GM13977 (cell line): Measurements from ENCODE around the gene SLC6A20.

Source experiments
- DNase-seq: peaks from one replicate; pipeline ENCODE4 v3.0.0; 2012; ENCODE audit warnings: low spot score
- in situ Hi-C: fragments of 300-500 bp; cut with MboI; formaldehyde crosslinking; loops from one replicate; pipeline ENCODE4 v1.12.0; 2022; ENCODE audit warnings: low sequenced_read_pairs, low pct_unique_long_range_greater_than_20kb, mixed read lengths, inconsistent platforms; ENCODE audit not compliant: unreplicated experiment
- TF ChIP-seq, protein P1 (sequence below): IDR thresholded peaks from 2 replicates; pipeline ENCODE4 v1.5.1; 2012; ENCODE audit warnings: mild to moderate bottlenecking, control low read depth; ENCODE audit not compliant: insufficient read depth; ENCODE audit errors: extremely low read depth, missing control alignments

The SLC6A20 gene

DNA sequence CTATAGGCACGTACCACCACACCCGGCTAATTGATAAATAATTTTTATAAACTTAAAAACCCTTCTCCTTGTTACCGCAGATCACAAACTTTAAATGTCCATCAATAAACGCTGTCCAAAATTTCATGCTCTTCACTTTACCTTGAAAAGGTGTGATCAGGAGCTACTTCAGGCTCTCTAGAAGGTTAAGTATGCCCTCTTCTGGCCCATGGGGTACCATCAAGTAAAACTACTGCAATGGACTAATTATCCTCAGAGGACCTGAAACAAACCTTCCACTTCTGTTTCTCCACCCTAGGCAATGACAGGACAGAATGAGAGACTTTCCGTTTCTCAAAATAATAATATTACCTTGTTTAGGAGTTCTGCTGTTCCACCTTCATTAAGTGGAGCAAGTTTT is 36.4 kb upstream of the SLC6A20 start:
- TF ChIP-seq, protein P1, sequence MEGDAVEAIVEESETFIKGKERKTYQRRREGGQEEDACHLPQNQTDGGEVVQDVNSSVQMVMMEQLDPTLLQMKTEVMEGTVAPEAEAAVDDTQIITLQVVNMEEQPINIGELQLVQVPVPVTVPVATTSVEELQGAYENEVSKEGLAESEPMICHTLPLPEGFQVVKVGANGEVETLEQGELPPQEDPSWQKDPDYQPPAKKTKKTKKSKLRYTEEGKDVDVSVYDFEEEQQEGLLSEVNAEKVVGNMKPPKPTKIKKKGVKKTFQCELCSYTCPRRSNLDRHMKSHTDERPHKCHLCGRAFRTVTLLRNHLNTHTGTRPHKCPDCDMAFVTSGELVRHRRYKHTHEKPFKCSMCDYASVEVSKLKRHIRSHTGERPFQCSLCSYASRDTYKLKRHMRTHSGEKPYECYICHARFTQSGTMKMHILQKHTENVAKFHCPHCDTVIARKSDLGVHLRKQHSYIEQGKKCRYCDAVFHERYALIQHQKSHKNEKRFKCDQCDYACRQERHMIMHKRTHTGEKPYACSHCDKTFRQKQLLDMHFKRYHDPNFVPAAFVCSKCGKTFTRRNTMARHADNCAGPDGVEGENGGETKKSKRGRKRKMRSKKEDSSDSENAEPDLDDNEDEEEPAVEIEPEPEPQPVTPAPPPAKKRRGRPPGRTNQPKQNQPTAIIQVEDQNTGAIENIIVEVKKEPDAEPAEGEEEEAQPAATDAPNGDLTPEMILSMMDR = peak; percentile 33
- in situ Hi-C loops = no loop called here
- no peak for DNase-seq

DNA sequence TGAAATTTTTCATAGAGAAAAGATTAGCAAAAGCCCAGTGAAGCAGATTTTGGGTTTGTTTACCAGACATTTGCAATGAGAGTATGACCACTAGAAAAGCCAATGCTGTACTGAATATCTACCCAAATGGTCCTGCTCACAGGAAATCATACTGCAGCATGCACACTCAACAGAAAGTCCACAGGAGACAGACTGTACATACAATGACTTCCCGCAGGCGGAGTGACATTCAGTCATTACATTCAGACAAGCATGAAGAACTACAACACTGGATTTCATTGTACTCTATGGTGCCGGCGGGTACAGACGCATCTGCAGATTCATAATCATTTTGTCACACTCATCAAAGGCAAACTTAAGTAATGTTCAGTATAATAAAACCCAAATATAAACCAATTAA is 33.8 kb upstream of the SLC6A20 start:
- in situ Hi-C loops = no loop called here
- TF ChIP-seq, protein P1 = no peak
- DNase-seq = no peak

DNA sequence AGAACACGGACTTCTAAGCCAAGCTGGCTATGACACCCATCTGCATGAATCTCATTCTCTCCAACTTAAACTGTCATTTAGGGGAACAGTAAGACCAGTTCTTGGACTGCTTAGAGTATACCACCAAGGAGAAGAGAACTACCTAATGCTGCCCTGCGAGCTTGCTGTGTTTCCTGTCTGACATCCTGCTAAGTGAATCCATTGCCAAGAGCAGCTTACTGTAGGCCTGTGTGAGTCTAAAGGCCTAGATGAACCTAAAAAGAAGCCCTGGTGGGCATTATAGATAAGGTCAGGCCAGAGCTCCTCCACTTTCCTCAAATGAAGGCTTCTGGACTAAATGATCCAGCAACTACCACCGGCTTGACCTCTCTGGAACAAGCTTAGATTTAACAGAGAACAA is 30.6 kb upstream of the SLC6A20 start:
- TF ChIP-seq, protein P1 = no peak
- DNase-seq = no peak

DNA sequence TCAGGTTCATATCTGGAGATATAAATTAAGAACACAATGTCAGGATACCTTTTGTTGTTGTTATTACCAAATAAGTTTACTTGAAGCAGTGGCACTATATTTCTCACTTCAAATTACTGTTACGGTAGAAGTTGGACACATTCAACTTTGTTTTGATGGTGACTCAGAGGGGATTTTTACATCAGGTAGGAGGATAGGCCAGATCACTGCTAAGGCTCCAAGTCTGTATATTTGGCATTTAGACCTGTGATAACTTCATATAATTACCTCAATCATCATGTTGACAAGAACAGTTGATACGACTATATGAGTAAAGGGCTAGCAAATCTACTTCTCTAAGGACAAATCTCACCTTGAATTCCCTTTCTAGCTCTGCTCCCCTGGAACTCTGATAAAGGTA is 30.0 kb upstream of the SLC6A20 start:
- DNase-seq = no peak
- in situ Hi-C loops = no loop called here
- TF ChIP-seq, protein P1 = no peak

More for the DNA sequence above, 30.6 kb upstream of the SLC6A20 start:
- in situ Hi-C loops = no loop called here

DNA sequence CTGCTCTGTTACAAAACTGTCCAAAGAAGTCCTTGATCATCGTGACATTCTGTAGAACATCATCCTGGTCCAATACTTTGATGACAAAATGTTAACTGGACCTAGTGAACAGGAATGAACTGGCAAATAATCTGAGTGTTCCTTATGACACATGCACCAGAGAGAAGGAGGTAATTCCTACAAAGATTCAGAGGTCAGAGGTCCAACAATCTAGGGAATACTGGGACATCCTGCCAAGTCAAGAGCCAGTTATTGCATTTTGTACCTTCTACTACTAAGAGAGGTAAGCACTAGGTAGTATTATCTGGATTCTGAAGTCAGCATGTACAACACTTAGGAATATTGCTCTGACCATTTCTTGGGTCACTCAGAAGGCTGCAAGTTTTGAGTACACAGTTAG is 24.8 kb upstream of the SLC6A20 start:
- TF ChIP-seq, protein P1 = no peak
- in situ Hi-C loops = no loop called here
- no peak for DNase-seq

DNA sequence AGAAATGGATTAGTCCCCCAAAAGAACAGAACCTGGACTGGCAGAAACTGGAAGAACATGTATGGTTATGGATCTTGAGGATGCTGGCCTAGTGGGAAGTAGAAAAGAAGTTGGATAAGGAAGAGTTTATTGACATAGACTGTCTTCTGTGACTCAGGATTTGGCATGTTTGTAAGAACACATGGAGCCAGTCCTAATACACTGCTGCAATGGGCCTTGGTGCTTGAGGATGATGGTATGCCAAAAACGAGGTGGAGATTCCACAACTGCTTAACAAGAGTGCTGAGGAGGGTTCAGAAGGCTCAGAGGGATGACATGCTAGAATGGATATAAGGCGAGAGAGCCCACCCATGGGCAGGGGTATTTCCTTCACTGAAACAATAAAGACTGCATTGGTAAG is 23.2 kb upstream of the SLC6A20 start:
- DNase-seq = no peak
- TF ChIP-seq, protein P1 = no peak
- in situ Hi-C loops = no loop called here
